GM21737 (cell line): ENCODE data around the gene C1orf198.
"Not testable (repeated sequence)": the region's sequence is repeated elsewhere in the genome, so short reads cannot be mapped to it uniquely, and the experiment has no call there.

Experiments used
- ATAC-seq: cut with Tn5 transposase; IDR thresholded peaks from one replicate; pipeline ENCODE4 v1.9.1; 2021; ENCODE audit warnings: mild to moderate bottlenecking, moderate library complexity; ENCODE audit not compliant: unreplicated experiment

Gene C1orf198

DNA sequence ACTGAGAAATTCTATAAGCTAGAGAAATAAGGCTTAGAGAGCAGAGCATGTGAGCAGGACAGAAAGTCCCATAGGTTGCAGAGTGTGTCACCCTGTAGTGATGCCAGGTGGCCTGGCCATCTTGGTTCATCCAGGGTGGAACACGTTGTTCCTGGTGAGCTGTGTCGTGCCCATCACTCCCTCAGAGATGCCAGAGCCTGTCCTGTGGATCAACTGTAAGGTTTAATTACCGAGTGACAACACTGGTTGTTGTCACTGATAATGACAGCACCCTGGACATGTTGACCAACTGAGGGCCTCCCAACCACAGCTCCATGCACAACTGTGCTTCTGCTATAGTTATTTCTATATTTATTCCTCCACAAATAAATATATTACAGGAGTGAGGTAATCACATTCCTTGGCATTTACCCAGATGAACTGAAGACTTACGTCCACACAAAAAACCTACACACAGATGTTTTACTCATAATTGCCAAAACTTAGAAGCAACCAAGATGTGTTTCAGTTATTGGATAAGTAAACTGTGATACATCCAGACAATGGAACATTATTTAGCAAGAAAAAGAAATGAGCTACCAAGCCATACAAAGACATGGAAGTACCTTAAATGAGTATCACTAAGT, 6.2 kb downstream of the C1orf198 start:
- ATAC-seq, result no peak

DNA sequence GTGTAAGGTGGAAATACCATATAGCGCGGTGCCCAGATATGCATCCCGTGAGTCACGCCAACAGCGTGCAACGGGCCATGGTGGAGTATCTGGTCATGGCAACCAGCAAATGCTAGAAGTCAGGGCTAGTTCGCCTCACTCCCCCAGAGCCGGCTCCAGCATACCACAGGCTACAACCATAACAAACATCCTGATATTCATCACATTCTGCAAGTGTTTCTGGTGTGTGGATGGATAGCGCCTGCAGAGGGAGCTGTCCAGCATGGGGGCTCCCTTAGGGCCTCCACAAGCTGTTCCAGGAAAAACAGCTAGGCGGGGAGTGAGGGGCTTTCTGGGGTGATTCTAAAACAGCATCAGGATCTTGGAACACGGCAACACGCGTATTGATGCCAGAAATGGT, 6.8 kb downstream of the C1orf198 start:
- no peak for ATAC-seq

DNA sequence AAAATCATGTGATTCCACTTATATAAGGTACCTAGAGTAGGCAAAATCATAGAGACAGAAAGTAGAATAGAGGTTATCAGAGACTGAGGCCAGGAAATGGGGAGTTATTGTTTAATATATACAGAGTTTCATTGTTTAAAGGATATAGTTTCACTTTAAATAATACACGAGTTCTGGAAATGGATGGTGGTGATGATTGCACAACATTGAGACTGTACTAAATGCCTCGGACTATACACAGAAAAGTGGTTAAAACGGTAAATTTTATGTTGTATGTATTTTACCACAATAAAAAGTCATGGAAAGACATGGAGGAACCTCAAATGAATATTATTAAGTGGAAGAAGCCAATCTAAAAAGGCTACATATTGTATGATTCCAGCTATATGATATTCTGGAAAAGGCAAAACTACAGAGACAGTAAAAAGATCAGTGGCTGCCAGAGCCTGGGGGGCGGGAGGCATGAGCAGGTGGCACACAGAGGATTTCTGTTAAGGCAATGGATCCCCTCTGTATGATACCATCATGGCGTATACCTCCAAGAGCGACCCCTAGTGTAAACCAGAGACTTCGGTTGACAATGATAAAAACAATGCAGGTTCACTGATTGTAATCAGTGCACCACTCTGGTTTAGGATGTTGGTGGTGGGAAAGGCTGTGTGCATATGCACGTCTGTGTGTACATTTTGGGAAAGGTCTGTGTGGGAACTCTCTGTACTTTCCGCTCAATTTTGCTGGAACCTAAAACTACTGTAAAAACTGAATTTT, 7.5 kb downstream of the C1orf198 start:
- ATAC-seq, result no peak

DNA sequence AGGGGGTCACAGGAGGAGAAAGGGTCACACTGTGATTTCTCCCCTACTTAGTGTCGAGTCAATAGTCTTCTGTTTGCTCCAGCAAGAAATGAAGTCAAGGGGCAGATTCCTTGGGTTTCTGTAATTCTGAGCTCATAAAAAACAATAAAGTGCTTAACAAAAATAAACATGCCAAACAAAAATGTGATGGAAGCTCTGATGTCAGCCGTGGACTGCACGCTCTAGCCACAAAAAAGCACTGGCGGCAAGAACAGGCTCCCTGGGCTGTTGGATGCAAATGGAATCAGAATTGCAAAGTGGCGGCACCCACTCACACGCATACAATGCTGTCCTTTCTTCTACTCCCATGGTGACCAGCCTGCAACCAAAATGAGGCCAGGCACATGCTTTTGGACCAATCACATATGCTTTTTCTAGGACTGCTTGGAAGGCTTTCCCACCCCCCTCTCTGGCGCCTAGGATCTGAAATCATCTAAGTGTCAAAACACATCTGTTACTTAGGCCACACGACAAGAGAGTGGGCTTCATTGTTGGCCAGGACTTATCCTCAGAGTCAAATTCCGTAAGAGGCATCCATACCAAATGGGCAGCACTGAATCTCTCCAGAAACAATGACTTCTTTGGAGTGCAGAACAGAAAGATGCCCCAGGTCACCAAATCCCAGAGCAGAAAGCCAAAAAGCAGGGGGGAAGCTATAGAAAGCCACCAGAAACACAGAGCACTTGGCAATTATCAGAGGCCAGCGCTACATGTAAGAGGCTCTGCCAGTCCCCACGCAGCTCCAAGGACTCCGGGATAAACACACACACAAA, 9.2 kb downstream of the C1orf198 start:
- no peak for ATAC-seq

DNA sequence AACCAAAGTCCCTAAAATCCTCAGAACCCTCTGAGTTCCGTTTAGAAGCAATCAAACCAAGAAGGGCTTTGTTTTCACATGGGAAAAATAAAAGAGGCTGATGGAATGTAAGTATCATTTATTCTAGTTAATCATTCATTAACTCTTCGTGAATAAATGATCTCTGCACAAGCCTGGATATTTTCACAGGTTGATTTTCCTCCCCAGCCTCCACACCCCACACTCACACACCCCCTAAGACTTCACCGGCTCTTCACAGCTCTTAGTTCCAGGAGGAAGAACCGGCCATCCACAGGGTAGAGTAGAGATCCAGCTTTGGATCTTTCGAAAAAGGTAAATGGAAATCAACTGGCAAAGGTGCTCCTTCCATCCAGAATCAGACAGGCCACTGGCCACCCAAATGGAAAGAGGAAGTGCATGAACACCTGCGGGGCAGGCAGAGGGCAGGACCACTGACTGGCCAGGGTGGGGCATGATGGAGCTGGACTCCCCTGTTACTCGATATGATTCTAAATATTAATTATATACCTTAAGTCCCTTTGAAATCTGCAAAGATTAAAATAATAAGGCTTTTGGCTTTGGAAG, 10.0 kb downstream of the C1orf198 start:
- ATAC-seq, result no peak

DNA sequence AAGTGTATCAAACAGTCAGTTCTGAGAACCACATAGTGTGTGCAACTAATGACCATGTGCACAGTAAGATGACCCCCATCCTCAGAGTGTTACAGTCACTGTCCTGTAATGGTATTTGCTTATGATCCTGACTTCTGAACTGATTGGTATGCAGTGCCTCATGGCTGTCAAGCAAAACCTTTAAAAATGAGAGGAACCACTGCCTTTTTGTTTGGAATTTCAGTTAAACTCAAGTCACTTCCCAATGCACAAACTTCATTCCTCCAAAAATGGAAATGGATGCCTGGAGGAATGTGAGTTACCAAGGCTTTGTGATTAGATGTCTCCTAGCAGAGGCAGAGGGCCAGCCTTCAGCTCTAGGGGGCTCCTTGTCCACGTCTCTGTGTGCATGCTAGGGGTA, 10.5 kb downstream of the C1orf198 start:
- ATAC-seq, result no peak

DNA sequence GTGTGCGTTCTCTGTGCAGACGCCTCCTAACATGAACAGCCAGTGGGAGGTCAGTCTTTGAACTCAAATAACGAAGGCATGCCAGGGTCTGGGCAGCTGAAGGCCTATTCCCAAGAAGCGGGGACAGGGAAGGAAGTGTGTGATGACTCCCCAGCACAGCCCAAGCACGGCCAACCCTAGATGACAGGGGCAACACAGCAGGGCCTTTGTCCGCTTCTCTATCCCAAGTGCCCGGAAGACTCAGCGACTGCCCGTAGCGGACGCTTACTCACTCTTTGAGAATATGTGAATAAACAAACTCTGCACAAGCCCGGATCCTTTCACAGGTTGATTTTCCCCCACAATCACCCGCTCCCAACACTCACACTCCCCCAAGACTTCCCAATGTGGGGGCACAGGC, 11.2 kb downstream of the C1orf198 start:
- ATAC-seq, result no peak

DNA sequence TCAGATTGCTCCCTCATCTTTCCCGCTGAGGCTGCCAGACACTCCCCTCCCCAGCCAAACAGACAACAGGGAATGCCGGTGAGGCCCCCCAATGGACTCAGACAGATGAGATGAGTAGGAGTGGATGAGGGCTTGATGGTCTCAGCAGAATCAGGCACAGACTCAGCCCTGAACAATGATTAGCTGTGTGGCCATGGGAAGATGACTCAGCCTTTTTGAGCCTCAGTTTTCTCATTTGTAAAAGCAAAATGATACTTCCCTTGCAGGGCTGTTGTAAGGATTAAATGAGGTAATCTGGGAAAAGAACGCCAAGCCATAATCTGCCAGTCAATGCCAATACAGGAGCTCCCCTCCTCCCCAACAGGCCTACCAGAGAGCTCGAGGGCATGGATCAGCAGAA, 12.4 kb downstream of the C1orf198 start:
- no peak for ATAC-seq

DNA sequence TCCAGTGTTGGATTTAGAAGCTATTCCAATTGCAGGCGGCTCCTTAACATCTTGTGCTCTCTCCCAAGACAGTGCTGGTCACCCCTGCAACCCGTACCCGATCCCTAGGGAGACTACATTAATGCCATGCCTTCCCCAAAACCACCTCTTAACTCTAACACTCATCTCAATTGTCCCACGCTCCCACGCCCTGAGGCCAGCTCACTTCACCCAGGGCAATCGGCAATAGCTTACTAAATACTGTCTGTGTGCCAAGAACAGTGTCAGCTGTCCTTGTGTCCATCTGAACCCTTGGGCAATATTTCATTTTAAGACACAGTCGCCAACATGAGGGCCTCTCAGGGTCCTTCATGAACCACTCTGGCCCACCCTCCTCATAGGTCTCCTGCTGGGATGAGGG, 13.9 kb downstream of the C1orf198 start:
- no peak for ATAC-seq

DNA sequence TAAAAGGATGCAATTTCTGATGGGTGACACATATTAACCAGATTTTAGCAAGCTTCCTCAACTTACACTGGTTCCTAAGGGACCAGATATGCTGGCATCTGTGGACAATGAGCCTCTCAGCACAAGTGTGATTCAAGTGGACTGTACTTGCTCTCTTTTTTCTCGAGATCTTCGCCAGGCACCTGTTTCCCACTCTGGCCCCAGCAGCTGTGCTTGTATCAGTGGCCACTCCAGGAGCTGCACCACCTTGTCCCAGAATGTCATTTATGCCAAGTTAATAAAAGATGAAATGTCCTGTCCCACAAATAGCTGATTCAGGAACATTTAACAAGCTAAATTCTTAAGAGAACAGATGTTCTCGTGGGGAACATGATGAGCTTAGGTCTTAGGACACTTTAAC, 14.6 kb downstream of the C1orf198 start:
- ATAC-seq, result no peak

DNA sequence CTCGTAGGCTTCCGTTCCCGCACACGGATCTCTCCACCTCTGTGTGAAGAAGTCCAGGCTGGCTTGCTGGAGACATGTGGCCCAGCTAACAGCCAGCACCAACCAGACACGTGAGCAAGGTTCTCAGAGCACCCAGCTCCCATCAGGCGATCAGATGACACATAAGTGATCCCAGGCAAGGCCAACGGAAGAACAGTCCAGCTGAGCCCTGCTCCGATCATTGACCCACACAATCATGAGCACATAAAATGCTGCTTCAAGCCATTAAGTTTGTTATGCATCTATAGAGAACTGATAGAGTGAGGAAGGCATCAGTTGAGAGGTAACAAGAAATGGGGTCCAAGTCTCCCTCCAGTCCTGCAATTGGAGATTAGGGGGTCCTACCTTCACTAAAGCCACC, 15.4 kb downstream of the C1orf198 start:
- ATAC-seq, result no peak

DNA sequence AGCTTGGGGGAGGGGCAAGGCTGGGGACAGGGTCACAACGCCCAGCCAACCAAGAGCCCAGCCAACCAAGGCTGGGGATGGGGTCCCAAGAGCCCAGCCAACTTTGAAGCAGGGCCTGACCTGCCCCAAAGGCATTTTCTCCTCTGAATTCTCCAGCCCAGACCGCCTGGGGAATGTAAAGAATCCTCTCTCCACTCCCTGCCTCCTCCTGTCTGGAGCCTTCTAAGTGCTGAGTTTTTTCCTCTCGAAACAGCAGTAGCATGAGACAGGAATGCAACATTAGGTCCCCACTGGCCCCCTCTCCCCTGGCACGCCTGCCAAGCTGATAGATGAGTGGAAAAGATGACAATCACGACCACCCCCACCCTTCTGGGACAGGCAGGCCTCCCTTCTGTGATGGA, 17.0 kb downstream of the C1orf198 start:
- ATAC-seq, result no peak

DNA sequence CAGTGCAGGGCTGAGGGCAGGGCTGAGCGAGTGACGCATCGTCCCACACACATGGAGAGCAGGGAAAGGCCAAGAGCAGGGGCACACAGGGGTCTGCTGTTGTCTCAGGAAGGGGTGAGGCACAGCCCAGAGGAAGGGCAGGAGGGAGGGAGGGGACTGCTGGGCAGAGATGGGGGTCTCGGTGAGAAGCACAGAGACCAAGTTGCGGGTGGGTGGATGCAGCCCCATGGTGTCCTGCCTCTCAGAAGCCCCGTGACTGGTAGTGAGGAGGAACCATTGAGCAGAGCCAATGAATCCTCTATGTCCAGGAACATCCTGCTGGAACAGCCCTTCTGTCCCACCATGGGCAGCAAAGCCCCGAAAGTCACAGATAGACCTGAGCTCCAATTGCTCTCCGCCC, 17.8 kb downstream of the C1orf198 start:
- no peak for ATAC-seq

DNA sequence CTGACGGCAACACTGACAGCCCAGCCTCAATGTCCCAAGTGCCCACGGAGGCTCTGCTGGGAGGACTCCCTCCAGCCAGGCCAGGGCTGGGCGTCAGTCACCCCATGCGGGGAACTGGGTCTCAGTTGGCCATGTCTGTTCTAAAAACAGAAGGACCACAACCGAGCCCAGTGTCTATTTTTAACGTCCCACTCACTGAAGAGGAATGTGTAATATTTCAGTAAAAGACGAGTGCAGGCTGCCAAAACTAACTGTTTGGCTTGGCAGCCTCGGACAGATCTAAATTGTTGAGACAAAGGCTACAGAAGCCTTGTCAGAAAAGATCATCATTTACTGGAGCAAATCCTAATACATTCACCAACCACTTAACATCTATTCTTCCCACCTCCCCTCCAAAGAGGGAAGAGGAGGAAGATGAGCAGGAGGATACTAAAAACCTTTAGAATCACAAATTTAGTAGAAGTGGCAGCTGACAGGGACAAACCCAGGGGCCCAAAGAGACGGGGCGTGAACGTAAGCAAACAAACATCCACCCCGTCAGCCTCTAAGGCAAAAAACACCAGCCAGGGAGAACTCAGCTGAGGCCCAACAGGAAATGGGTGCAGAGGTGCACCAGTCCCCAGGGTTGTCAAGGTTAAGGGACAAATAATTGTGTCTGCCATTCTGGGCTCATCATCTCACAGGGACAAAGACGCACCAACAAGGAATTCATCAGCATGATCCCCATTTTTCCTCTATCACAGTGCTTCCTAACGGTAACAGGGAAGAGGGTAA, 18.7 kb downstream of the C1orf198 start:
- ATAC-seq, result no peak

DNA sequence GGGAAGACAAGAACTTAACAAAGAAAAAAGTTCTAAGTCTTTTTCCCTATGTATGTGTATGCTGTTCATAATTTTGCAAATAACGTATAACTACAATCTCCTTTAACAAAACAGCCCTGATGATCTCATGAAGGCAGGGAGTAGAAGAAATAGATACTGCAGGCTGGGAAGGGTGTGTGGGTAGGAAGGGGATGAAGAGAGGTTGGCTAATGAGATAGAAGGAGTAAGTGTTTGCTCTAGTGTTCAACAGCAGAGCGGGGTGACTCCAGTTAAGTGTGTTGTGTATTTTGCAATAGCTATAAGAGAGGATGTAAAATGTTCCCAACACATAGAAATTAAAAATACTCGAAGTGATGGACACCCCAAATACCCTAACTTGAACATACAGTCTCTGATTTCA, 20.1 kb downstream of the C1orf198 start:
- ATAC-seq, result no peak

DNA sequence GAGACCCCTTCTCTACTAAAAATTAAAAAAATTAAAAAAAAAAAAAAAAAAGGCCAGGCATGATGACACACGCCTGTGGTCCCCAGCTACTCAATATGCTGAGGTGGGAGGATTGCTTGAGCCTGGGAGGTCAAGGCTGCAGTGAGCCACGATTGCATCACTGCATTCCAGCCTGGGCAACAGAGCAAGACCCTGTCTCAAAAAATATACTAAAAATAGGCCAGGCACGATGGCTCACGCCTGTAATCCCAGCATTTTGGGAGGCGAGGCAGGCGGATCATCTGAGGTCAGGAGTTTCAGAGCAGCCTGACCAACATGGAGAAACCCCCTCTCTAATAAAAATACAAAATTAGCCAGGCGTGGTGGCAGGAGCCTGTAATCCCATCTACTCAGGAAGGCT, 23.1 kb downstream of the C1orf198 start:
- ATAC-seq, result not testable (repeated sequence)

DNA sequence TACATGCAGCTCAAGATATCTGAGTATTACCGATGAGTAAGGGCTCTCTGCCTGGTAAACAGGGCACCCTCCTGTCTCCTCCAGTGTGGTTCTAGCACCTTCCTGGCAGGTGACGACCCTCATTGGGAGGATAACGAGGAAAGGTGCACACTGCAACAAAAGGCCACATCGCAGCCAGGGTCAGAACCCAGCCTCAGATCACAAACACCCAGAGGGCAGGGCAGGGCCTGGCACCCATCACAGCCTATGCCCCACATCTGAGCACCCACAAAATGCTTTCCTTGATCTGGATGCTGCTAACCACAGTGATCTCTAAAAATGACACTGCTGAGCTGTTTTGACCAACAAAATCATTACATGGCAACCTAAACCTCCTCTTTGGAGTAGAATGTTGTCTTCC, 23.8 kb downstream of the C1orf198 start:
- no peak for ATAC-seq

DNA sequence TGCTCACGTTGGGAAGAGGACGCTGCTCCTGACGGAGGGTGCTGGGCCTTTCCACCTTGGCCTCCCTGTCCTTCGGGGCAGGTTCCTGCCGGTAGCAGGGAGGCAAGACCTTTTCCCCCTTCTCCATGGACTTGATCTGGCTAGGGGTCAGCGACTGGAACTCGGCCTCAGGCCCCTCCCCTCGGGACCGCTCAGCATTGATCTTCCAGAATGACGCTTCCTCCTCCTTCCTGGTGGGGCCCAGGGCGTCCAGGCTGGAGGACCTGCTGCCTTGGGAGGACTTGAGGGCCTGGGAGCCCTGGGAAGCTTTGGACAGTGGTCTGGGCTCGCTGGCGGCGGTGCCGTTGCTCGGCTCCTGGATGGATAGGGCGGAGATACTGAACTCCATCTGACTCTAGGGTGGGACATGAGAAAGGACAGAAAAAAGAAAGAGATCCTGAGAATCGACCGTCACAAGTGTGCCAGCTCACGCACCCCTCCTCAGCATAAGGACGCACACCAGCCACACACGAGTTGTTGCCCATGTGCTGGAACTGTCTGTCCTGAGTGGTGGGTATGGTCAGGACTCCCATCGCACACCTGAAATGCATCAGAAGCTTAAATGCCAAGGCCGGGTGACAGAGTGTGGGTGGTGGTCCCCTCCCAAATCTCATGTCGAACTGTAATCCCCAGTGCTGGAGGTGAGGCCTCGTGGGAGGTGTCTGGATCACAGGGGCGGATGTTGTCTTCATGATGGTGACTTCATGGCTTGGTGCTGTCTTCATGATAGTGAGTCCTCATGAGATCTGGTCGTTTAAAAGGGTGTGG, 24.6 kb downstream of the C1orf198 start:
- no peak for ATAC-seq

DNA sequence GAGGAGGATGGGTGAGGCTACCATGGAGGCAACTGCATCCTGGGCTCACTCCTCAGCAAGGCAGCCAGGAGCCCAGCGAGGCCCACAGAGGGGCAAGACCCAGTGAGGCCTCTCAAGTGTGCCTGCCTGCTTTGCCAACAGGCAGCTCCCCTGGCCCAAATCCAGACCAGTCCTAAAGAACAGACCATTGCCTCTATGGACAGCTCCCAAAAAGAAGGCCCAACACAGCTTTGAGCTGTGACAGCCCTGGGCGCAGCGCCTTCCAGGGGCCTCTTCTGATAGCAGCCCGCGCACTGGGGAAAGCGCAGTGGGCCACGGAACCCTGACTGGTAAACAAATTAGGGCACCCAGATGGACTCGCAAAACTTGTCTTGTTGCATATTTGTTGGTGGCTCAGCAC, 25.5 kb downstream of the C1orf198 start:
- no peak for ATAC-seq

DNA sequence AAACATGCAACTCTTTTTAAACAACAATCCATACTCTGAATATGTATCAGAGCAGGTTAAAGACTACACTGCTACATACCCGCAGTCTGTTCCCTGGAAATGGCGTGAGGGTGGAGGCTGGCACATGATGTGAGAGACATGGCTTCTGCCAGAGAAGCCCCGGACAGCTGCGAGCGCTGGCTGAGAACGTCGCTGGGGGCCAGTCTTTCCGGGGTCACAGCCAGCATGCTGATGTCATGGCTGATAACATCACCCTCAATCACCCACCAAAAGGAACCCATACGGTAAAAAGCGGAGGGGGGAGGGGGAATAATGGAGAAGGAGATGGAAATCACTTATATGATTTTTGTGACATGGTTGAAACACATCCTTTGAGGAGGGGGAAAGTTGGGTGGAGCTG, 29.1 kb downstream of the C1orf198 start:
- ATAC-seq, result no peak
